Measurements from ENCODE around the gene MMAA.

DNA sequence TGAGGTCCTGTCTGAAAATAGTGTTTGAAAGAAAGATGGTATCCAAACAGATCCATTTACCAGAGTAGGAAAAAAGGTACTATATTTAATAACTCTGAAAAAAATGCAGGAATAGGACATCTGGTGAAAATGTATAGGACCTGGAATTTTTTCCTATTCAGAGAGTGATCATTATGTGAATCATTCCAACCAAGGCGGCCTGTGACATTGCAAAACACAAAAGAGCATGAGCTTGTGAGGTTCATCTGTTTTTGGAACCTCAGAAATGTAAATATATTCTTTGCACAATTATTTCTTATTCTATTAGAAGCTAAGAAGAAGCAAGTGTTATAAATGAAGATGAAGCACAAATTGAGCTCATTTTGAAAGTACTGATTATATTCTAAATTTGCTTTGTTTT, 62.8 kb downstream of the MMAA start:
- TF ChIP-seq CTCF (conservative IDR thresholded peaks at IDR 0.05; ENCODE audit: low read length) (no peak), EZH2phosphoT487 (IDR thresholded peaks at IDR 0.05; ENCODE audit: borderline replicate concordance) (no peak)

All from Loucy (cell line).